Measurements from ENCODE around the gene HERPUD1.

DNA sequence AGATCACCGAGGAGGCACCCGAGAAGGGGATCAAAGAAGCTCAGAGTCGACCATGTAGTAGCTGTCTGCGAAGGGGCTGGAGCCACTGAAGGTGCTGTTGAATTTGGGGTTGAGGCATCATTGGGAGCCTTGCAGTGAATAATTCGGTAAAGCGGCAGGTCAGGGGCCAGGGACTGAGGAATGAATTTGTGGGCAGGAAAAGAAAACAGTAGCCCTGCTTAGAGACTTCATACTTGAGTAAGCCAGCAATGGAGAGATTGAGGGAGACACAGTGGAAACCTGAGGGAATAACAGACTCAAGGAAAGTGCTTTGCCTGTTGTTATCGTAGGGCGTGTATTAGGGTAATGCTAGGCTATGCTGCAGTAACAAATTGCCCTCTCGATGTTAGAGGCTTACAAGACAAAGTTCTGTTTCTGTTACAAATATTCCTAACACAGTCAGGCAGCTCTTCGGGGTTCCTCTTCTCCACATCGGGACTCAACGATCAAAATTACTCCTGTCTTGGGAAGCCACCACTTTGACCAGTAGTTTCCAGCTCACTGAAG is 13.4 kb upstream of the HERPUD1 start:
- no peak for TF ChIP-seq POLR2AphosphoS5 (IDR thresholded peaks at IDR 0.05)
- TF ChIP-seq, protein P1, sequence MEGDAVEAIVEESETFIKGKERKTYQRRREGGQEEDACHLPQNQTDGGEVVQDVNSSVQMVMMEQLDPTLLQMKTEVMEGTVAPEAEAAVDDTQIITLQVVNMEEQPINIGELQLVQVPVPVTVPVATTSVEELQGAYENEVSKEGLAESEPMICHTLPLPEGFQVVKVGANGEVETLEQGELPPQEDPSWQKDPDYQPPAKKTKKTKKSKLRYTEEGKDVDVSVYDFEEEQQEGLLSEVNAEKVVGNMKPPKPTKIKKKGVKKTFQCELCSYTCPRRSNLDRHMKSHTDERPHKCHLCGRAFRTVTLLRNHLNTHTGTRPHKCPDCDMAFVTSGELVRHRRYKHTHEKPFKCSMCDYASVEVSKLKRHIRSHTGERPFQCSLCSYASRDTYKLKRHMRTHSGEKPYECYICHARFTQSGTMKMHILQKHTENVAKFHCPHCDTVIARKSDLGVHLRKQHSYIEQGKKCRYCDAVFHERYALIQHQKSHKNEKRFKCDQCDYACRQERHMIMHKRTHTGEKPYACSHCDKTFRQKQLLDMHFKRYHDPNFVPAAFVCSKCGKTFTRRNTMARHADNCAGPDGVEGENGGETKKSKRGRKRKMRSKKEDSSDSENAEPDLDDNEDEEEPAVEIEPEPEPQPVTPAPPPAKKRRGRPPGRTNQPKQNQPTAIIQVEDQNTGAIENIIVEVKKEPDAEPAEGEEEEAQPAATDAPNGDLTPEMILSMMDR (IDR thresholded peaks at IDR 0.05), result no peak
- no peak for TF ChIP-seq POLR2A (IDR thresholded peaks at IDR 0.05)
